Measurements from ENCODE around the gene FILIP1L. TPM values are rescaled to one million over a fixed set of nuclear protein-coding genes. Genes with fewer than 3 reads are reported as not detected.

FILIP1L gene
- total and polyA plus RNA-seq, 2 donors (not counting 1 experiment from before 2014, with no cell fraction given), result 0.32 to 0.48 TPM

DNA sequence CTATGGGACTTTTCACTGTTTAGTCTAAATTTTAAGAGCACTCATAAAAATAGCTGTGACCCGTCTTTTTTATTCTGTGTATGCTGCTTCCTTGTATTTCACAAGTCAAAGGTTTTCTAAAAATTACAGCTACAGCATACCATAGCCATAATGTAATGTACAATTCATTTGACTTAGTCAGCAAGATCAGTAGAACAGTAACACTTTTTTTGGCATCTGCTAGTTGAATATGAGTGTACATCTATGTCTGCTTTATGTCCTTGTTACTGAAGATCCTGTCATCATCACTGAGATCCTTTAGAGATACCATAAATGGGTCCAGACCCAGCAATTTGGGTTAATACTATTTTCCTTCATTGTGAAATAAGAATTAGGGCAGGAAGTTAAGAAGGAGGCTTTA, 254.5 kb downstream of the FILIP1L start:
- Mint-ChIP-seq H3K27ac (no peak overlapping the region), H3K9me3 (ENCODE audit: insufficient read depth) (no peaks in the 10 kb centered on the region), H3K4me3 (no peak overlapping the region), H3K27me3 (no peaks in the 10 kb centered on the region), H3K4me1 (peaks cover 3% of the 10 kb centered on the region)
- no peak for TF ChIP-seq EZH2 (IDR thresholded peaks at IDR 0.05; ENCODE audit: borderline replicate concordance, insufficient read depth, low read depth, low read length, poor library complexity, severe bottlenecking)
- TF ChIP-seq, protein P1, sequence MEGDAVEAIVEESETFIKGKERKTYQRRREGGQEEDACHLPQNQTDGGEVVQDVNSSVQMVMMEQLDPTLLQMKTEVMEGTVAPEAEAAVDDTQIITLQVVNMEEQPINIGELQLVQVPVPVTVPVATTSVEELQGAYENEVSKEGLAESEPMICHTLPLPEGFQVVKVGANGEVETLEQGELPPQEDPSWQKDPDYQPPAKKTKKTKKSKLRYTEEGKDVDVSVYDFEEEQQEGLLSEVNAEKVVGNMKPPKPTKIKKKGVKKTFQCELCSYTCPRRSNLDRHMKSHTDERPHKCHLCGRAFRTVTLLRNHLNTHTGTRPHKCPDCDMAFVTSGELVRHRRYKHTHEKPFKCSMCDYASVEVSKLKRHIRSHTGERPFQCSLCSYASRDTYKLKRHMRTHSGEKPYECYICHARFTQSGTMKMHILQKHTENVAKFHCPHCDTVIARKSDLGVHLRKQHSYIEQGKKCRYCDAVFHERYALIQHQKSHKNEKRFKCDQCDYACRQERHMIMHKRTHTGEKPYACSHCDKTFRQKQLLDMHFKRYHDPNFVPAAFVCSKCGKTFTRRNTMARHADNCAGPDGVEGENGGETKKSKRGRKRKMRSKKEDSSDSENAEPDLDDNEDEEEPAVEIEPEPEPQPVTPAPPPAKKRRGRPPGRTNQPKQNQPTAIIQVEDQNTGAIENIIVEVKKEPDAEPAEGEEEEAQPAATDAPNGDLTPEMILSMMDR (IDR thresholded peaks at IDR 0.05), result no peak
- Histone ChIP-seq H3K9ac (ENCODE audit: low read length) (no peak overlapping the region), H3K4me1 (ENCODE audit: control insufficient read depth in 2 of 2, insufficient read depth in 2 of 2, low read length in 2 of 2) (no peaks in the 10 kb centered on the region), H3K27me3 (replicated peaks in 1 of 4; ENCODE audit: control extremely low read depth in 1 of 4, control insufficient read depth in 3 of 4, insufficient read depth in 4 of 4, low read length in 3 of 4) (no peaks in the 10 kb centered on the region), H3K9me3 (ENCODE audit: control extremely low read depth in 1 of 3, control insufficient read depth in 2 of 3, insufficient read depth in 1 of 3, low read length in 2 of 3) (no peaks in the 10 kb centered on the region), H3K4me2 (replicated peaks; ENCODE audit: low read depth, low read length, poor library complexity, severe bottlenecking) (no peak overlapping the region), H4K20me1 (ENCODE audit: control insufficient read depth, insufficient read depth, low read length, poor library complexity, severe bottlenecking) (no peaks in the 10 kb centered on the region), H2AFZ (ENCODE audit: insufficient read depth, low read depth, low read length, poor library complexity, severe bottlenecking) (no peak overlapping the region), H3K36me3 (replicated peaks in 1 of 2; ENCODE audit: control extremely low read depth in 1 of 2, control insufficient read depth in 1 of 2, extremely low read depth in 1 of 2, insufficient read depth in 2 of 2, low read length in 1 of 2) (no peaks in the 10 kb centered on the region), H3K4me3 (ENCODE audit: control extremely low read depth in 1 of 5, extremely low read depth in 1 of 5, insufficient read depth in 1 of 5, low read depth in 2 of 5, low read length in 4 of 5) (no peak overlapping the region), H3K27ac (ENCODE audit: low read length in 2 of 2) (no peak overlapping the region), H3K79me2 (ENCODE audit: control insufficient read depth, insufficient read depth, low read length) (no peaks in the 10 kb centered on the region)
- no peak for ATAC-seq (ENCODE audit: low read depth)
- no CpG with 5 or more reads among the region's 1 CpG for WGBS (ENCODE audit: insufficient coverage)
- DNase-seq, result no peak
- ChIA-PET CTCF (interaction anchor here (1.0 to 2.1 kb wide), 4 partner anchors 10 to 28 kb away, joined by 3 to 10 read pairs (median 4); no protein-coding TSS in a partner anchor), POLR2A (no interaction called here)
- intact Hi-C loops (cut with micrococcal nuclease), result no loop called here

DNA sequence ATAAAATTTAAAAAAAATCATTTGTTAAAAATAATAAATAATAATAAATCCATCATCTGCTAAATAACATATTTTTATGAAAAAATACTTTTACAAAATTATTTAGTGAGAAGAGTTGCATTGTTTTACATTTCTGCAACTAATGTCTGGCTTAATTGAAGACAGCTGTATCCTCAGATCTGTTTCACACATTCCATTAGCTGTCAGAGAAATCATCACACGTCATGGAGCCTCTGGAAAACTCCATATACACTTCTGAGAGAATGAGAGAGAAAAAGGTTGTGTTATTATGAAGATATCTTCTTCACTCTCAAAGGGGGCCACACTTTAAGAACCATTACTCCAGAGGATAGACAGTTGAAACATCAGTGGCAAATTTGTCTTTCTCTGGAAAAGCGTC, 255.8 kb downstream of the FILIP1L start:
- Mint-ChIP-seq H3K9me3 (ENCODE audit: insufficient read depth) (no peaks in the 10 kb centered on the region), H3K27ac (no peak overlapping the region), H3K4me1 (peaks cover 3% of the 10 kb centered on the region), H3K4me3 (no peak overlapping the region), H3K27me3 (no peaks in the 10 kb centered on the region)
- ChIA-PET POLR2A (no interaction called here), CTCF (interaction anchor here (0.8 kb wide), 1 partner anchor 12 kb away, joined by 3 read pairs; no protein-coding TSS in a partner anchor)
- H3K79me2 ChIP-seq (ENCODE audit: control insufficient read depth, insufficient read depth, low read length), result peaks cover 2% of the 10 kb centered on the region
- no peak overlapping the region for H3K9ac ChIP-seq (ENCODE audit: low read length)
- H3K4me1 ChIP-seq (ENCODE audit: control insufficient read depth in 2 of 2, insufficient read depth in 2 of 2, low read length in 2 of 2), result no peaks in the 10 kb centered on the region
- ATAC-seq (ENCODE audit: low read depth) (no peak), DNase-seq (no peak)
- no peak overlapping the region for H3K4me3 ChIP-seq (ENCODE audit: control extremely low read depth in 1 of 5, extremely low read depth in 1 of 5, insufficient read depth in 1 of 5, low read depth in 2 of 5, low read length in 4 of 5)
- no peak for TF ChIP-seq EZH2 (IDR thresholded peaks at IDR 0.05; ENCODE audit: borderline replicate concordance, insufficient read depth, low read depth, low read length, poor library complexity, severe bottlenecking)
- H3K36me3 ChIP-seq (replicated peaks in 1 of 2; ENCODE audit: control extremely low read depth in 1 of 2, control insufficient read depth in 1 of 2, extremely low read depth in 1 of 2, insufficient read depth in 2 of 2, low read length in 1 of 2), result no peaks in the 10 kb centered on the region
- WGBS (ENCODE audit: insufficient coverage), result 100% methylated on average over 1 of the region's 2 CpGs
- H2AFZ ChIP-seq (ENCODE audit: insufficient read depth, low read depth, low read length, poor library complexity, severe bottlenecking), result no peak overlapping the region
- H3K27me3 ChIP-seq (replicated peaks in 1 of 4; ENCODE audit: control extremely low read depth in 1 of 4, control insufficient read depth in 3 of 4, insufficient read depth in 4 of 4, low read length in 3 of 4), result no peaks in the 10 kb centered on the region
- H3K9me3 ChIP-seq (ENCODE audit: control extremely low read depth in 1 of 3, control insufficient read depth in 2 of 3, insufficient read depth in 1 of 3, low read length in 2 of 3), result no peaks in the 10 kb centered on the region
- H3K4me2 ChIP-seq (replicated peaks; ENCODE audit: low read depth, low read length, poor library complexity, severe bottlenecking), result no peak overlapping the region
- no peaks in the 10 kb centered on the region for H4K20me1 ChIP-seq (ENCODE audit: control insufficient read depth, insufficient read depth, low read length, poor library complexity, severe bottlenecking)
- no peak overlapping the region for H3K27ac ChIP-seq (ENCODE audit: low read length in 2 of 2)
- intact Hi-C loops (cut with micrococcal nuclease), result no loop called here

Measured in B cell (primary cell).